ENCODE results near the gene HSFX3. TPM values are rescaled to one million over a fixed set of nuclear protein-coding genes. Genes with fewer than 3 reads are reported as not detected.
"Not testable (repeated sequence)": the region's sequence is repeated elsewhere in the genome, so short reads cannot be mapped to it uniquely, and the experiment has no call there.

The HSFX3 gene
- total RNA-seq, 2 experiments from 2014 or later, result not detected

- intact Hi-C loops (cut with micrococcal nuclease; ENCODE audit: unreplicated experiment), result loop anchor here (2.0 kb wide), 1 partner anchor 34 kb away; no protein-coding TSS in a partner anchor
- TF ChIP-seq CTCF (conservative IDR thresholded peaks at IDR 0.05; ENCODE audit: low read length), result no peak
- TF ChIP-seq EZH2phosphoT487 (IDR thresholded peaks at IDR 0.05; ENCODE audit: borderline replicate concordance, low read depth, low read length), result no peak
- H3K9me2 ChIP-seq (ENCODE audit: insufficient read depth, low read length), result no peaks in the 10 kb centered on the region
- peak within 1 kb of the TSS; percentile 76 for H3K27ac ChIP-seq (ENCODE audit: low read depth, low read length, poor library complexity, severe bottlenecking)
- H3K79me2 ChIP-seq (ENCODE audit: insufficient read depth, low read depth, low read length), result no peaks in the 10 kb centered on the region; the same call in 1 of the 2 replicates
- ChIA-PET POLR2A (interaction anchor here (0.8 to 2.6 kb wide), 4 partner anchors 9 to 1007 kb away, joined by 3 to 16 read pairs (median 3); partner anchors contain the start of gene EOLA1), CTCF (ENCODE audit: unreplicated experiment) (interaction anchor here (1.0 kb wide), 1 partner anchor 34 kb away, joined by 3 read pairs; no protein-coding TSS in a partner anchor)
- no peaks in the 10 kb centered on the region for H4K20me1 ChIP-seq (ENCODE audit: insufficient read depth, low read length)
- peak within 1 kb of the TSS; percentile 89 for H3K4me3 ChIP-seq (ENCODE audit: low read depth, low read length, poor library complexity, severe bottlenecking)
- H2AFZ ChIP-seq (ENCODE audit: low read length), result peak within 1 kb of the TSS; percentile 67
- no peaks in the 10 kb centered on the region for H3K9me3 ChIP-seq (ENCODE audit: low read length)
- peaks cover 28% of the 10 kb centered on the region for H3K36me3 ChIP-seq (ENCODE audit: insufficient read depth, low read length)
- H3K4me1 ChIP-seq (ENCODE audit: insufficient read depth, low read length, poor library complexity, severe bottlenecking), result peaks cover 28% of the 10 kb centered on the region
- peak; percentile 90 for DNase-seq (ENCODE audit: low spot score)
- no TSS peak for BruUV-seq (replicated peaks)
- H3K4me2 ChIP-seq (ENCODE audit: low read length), result peak within 1 kb of the TSS; percentile 75
Measured at GRCh38 chrX:149504915-149505651, 44.6 kb downstream of the HSFX3 start, which contains the start of gene IDS. Gene IDS, minus strand, starts transcription at chrX:149505306. Its CDS starts 169 bp downstream, at chrX:149505137.

GRCh38 chrX:149504226-149504914 is 45.4 kb downstream of the HSFX3 start:
- Histone ChIP-seq H3K4me2 (ENCODE audit: low read length) (peak overlapping the region; percentile 75), H3K27ac (ENCODE audit: low read depth, low read length, poor library complexity, severe bottlenecking) (peak overlapping the region; percentile 76), H3K79me2 (ENCODE audit: insufficient read depth, low read depth, low read length) (no peaks in the 10 kb centered on the region; the same call in 1 of the 2 replicates), H4K20me1 (ENCODE audit: insufficient read depth, low read length) (no peaks in the 10 kb centered on the region), H3K4me1 (ENCODE audit: insufficient read depth, low read length, poor library complexity, severe bottlenecking) (peaks cover 33% of the 10 kb centered on the region), H2AFZ (ENCODE audit: low read length) (no peak overlapping the region), H3K9me3 (ENCODE audit: low read length) (no peaks in the 10 kb centered on the region), H3K4me3 (ENCODE audit: low read depth, low read length, poor library complexity, severe bottlenecking) (peak overlapping the region; percentile 89), H3K9me2 (ENCODE audit: insufficient read depth, low read length) (no peaks in the 10 kb centered on the region), H3K36me3 (ENCODE audit: insufficient read depth, low read length) (peaks cover 35% of the 10 kb centered on the region)
- ChIA-PET CTCF (ENCODE audit: unreplicated experiment) (interaction anchor here (0.6 to 1.0 kb wide), 3 partner anchors 11 to 35 kb away, joined by 3 to 5 read pairs (median 3); no protein-coding TSS in a partner anchor), POLR2A (interaction anchor here (0.9 to 2.6 kb wide), 3 partner anchors 18 to 1006 kb away, joined by 3 to 16 read pairs (median 3); partner anchors contain the start of gene EOLA1)
- peak; percentile 85 for DNase-seq (ENCODE audit: low spot score)
- BruUV-seq (replicated peaks), result TSS peak; percentile 75
- TF ChIP-seq EZH2phosphoT487 (IDR thresholded peaks at IDR 0.05; ENCODE audit: borderline replicate concordance, low read depth, low read length), result no peak
- TF ChIP-seq CTCF (conservative IDR thresholded peaks at IDR 0.05; ENCODE audit: low read length), result peak; percentile 76
- intact Hi-C loops (cut with micrococcal nuclease; ENCODE audit: unreplicated experiment), result loop anchor here (2.0 kb wide), 1 partner anchor 34 kb away; no protein-coding TSS in a partner anchor

GRCh38 chrX:149503446-149503845 is 46.3 kb downstream of the HSFX3 start:
- not testable (repeated sequence) for BruUV-seq (replicated peaks)

GRCh38 chrX:149502923-149503322 is 46.8 kb downstream of the HSFX3 start:
- CTCF ChIA-PET (ENCODE audit: unreplicated experiment); BruUV-seq (replicated peaks); H4K20me1 ChIP-seq (ENCODE audit: insufficient read depth, low read length); H3K9me3 ChIP-seq (ENCODE audit: low read length); H3K27ac ChIP-seq (ENCODE audit: low read depth, low read length, poor library complexity, severe bottlenecking); H3K79me2 ChIP-seq (ENCODE audit: insufficient read depth, low read depth, low read length); H3K9me2 ChIP-seq (ENCODE audit: insufficient read depth, low read length); intact Hi-C loops (cut with micrococcal nuclease; ENCODE audit: unreplicated experiment); DNase-seq (ENCODE audit: low spot score); POLR2A ChIA-PET; H2AFZ ChIP-seq (ENCODE audit: low read length): not testable (repeated sequence)
- peak overlapping the region; percentile 89 for H3K4me3 ChIP-seq (ENCODE audit: low read depth, low read length, poor library complexity, severe bottlenecking)
- peak overlapping the region; percentile 50 for H3K4me2 ChIP-seq (ENCODE audit: low read length)
- peaks cover 47% of the 10 kb centered on the region for H3K36me3 ChIP-seq (ENCODE audit: insufficient read depth, low read length)
- peaks cover 33% of the 10 kb centered on the region for H3K4me1 ChIP-seq (ENCODE audit: insufficient read depth, low read length, poor library complexity, severe bottlenecking)

More at GRCh38 chrX:149503446-149503845, 46.3 kb downstream of the HSFX3 start:
- Histone ChIP-seq H3K4me2 (ENCODE audit: low read length) (peak overlapping the region; percentile 75), H3K4me3 (ENCODE audit: low read depth, low read length, poor library complexity, severe bottlenecking) (peak overlapping the region; percentile 89), H3K27ac (ENCODE audit: low read depth, low read length, poor library complexity, severe bottlenecking) (peak overlapping the region; percentile 76), H3K36me3 (ENCODE audit: insufficient read depth, low read length) (peaks cover 42% of the 10 kb centered on the region), H3K4me1 (ENCODE audit: insufficient read depth, low read length, poor library complexity, severe bottlenecking) (peaks cover 33% of the 10 kb centered on the region)
- H3K9me3 ChIP-seq (ENCODE audit: low read length); H3K79me2 ChIP-seq (ENCODE audit: insufficient read depth, low read depth, low read length); H4K20me1 ChIP-seq (ENCODE audit: insufficient read depth, low read length); intact Hi-C loops (cut with micrococcal nuclease; ENCODE audit: unreplicated experiment); H2AFZ ChIP-seq (ENCODE audit: low read length); H3K9me2 ChIP-seq (ENCODE audit: insufficient read depth, low read length); POLR2A ChIA-PET: not testable (repeated sequence)
- CTCF ChIA-PET (ENCODE audit: unreplicated experiment), result interaction anchor here (0.6 to 0.7 kb wide), 2 partner anchors 10 to 34 kb away, joined by 3 to 5 read pairs; no protein-coding TSS in a partner anchor
- peak; percentile 51 for DNase-seq (ENCODE audit: low spot score)

Data from OCI-LY7 (cell line).